NCI-H748 (cell line): ENCODE results near the gene MCM9.

Experiments
- DNase-seq: peaks from one replicate; lab custom pipeline; 2025; ENCODE audit not compliant: unreplicated experiment; lab: John Stamatoyannopoulos, UW

MCM9 gene

GRCh38 chr6:118933855-118934460, 1.0 kb downstream of the MCM9 start:
- DNase-seq = no peak

- no peak for DNase-seq
Measured at GRCh38 chr6:118932421-118932820, 2.5 kb downstream of the MCM9 start.

- DNase-seq = no peak
Measured at GRCh38 chr6:118931436-118931835, 3.5 kb downstream of the MCM9 start.

GRCh38 chr6:118930680-118931079, 4.3 kb downstream of the MCM9 start:
- no peak for DNase-seq

GRCh38 chr6:118923035-118923434, 11.9 kb downstream of the MCM9 start:
- DNase-seq = no peak

GRCh38 chr6:118921084-118921483, 13.9 kb downstream of the MCM9 start:
- DNase-seq = no peak

- DNase-seq = peak; percentile 13
Measured at GRCh38 chr6:118918329-118918725, 16.6 kb downstream of the MCM9 start.

GRCh38 chr6:118917546-118918328, 17.2 kb downstream of the MCM9 start:
- peak; percentile 66 for DNase-seq

GRCh38 chr6:118914598-118914997, 20.4 kb downstream of the MCM9 start:
- no peak for DNase-seq

GRCh38 chr6:118913161-118913560, 21.8 kb downstream of the MCM9 start:
- no peak for DNase-seq

GRCh38 chr6:118912646-118913045, 22.3 kb downstream of the MCM9 start:
- peak; percentile 75 for DNase-seq

- DNase-seq = no peak
Measured at GRCh38 chr6:118908441-118908840, 26.5 kb downstream of the MCM9 start.

- no peak for DNase-seq
Measured at GRCh38 chr6:118905851-118906250, 29.1 kb downstream of the MCM9 start.

GRCh38 chr6:118905084-118905483, 29.9 kb downstream of the MCM9 start:
- no peak for DNase-seq

GRCh38 chr6:118903691-118904090, 31.3 kb downstream of the MCM9 start:
- no peak for DNase-seq

GRCh38 chr6:118903138-118903537, 31.8 kb downstream of the MCM9 start:
- no peak for DNase-seq

GRCh38 chr6:118902726-118903125, 32.2 kb downstream of the MCM9 start:
- no peak for DNase-seq

- no peak for DNase-seq
Measured at GRCh38 chr6:118899948-118900347, 35.0 kb downstream of the MCM9 start.

- DNase-seq = no peak
Measured at GRCh38 chr6:118897386-118897785, 37.6 kb downstream of the MCM9 start.

- DNase-seq = peak; percentile 32
Measured at GRCh38 chr6:118896339-118897136, 38.4 kb downstream of the MCM9 start.

GRCh38 chr6:118895859-118896258, 39.1 kb downstream of the MCM9 start:
- no peak for DNase-seq

- DNase-seq = no peak
Measured at GRCh38 chr6:118895261-118895560, 39.7 kb downstream of the MCM9 start.
